ENCODE results near the gene ELP2. TPM values are rescaled to one million over a fixed set of nuclear protein-coding genes. Genes with fewer than 3 reads are reported as not detected.

ELP2 gene
- total and polyA plus RNA-seq, 9 of the 15 experiments (the other 6 are each of a cell fraction or from before 2014, with no cell fraction given), result 76.8 to 192 (median 140) TPM

GRCh38 chr18:36094431-36094830 is 35.3 kb upstream of the ELP2 start:
- 3% methylated on average over 3 of the region's 3 CpGs for WGBS (ENCODE audit: insufficient coverage, low coverage, missing lambda C conversion rate)
- Histone ChIP-seq H3K9ac (ENCODE audit: insufficient read depth in 1 of 2, low read depth in 2 of 2, low read length in 2 of 2) (no peak overlapping the region), H3K4me3 (no peak overlapping the region), H3K9me1 (ENCODE audit: control insufficient read depth, insufficient read depth, low read length) (no peaks in the 10 kb centered on the region), H3K4me1 (replicated peaks in 1 of 2; ENCODE audit: control insufficient read depth in 2 of 2, insufficient read depth in 2 of 2, low read length in 2 of 2) (no peaks in the 10 kb centered on the region; a peak in 1 of 5 replicates), H4K20me1 (replicated peaks; ENCODE audit: control insufficient read depth, insufficient read depth, low read length) (no peaks in the 10 kb centered on the region), H3K27ac (ENCODE audit: extremely low read depth, low read depth, low read length) (no peak overlapping the region), H3K27me3 (ENCODE audit: control insufficient read depth in 2 of 2, insufficient read depth in 2 of 2, low read length in 2 of 2) (peaks cover 5 to 14% of the 10 kb centered on the region in 2 experiments; a peak in 3 of 5 replicates), H3K79me2 (ENCODE audit: control insufficient read depth, insufficient read depth, low read length) (no peaks in the 10 kb centered on the region), H3K36me3 (ENCODE audit: control insufficient read depth, insufficient read depth, low read length) (no peaks in the 10 kb centered on the region), H3K9me3 (replicated peaks; ENCODE audit: control insufficient read depth, insufficient read depth, low read depth, low read length) (no peaks in the 10 kb centered on the region), H3K4me2 (ENCODE audit: insufficient read depth, low read length) (no peak overlapping the region), H2AFZ (ENCODE audit: low read depth, low read length) (no peak overlapping the region)
- ChIA-PET CTCF (ENCODE audit: low intra/inter-chr PET ratio) (interaction anchor here (4.6 kb wide), 1 partner anchor 190 kb away, joined by 74 read pairs; no protein-coding TSS in a partner anchor), POLR2A (interaction anchor here (0.7 kb wide), 1 partner anchor 32 kb away, joined by 3 read pairs; no protein-coding TSS in a partner anchor)
- FAIRE-seq (no peak), DNase-seq (ENCODE audit: extremely low read depth in 1 of 4, low spot score in 3 of 4) (no peak), ATAC-seq (no peak)
- no TSS peak for BruUV-seq (replicated peaks)
- in situ Hi-C loops (cut with MboI) (loop anchor here (10.0 kb wide), 1 partner anchor 660 kb away; no protein-coding TSS in a partner anchor), intact Hi-C loops (cut with micrococcal nuclease) (no loop called here)
- TF ChIP-seq TBP (optimal IDR thresholded peaks at IDR 0.05; ENCODE audit: low read depth, low read length), result no peak
- no peak for TF ChIP-seq ZNF518B (CRISPR knock-in tag; IDR thresholded peaks at IDR 0.05)
- no peak for TF ChIP-seq REST (IDR thresholded peaks at IDR 0.05; ENCODE audit: borderline replicate concordance)
- no peak for TF ChIP-seq REST (CRISPR knock-in tag; IDR thresholded peaks at IDR 0.05; ENCODE audit: low read depth)

All from K562 (cell line).